Measurements from ENCODE around the gene ETV5.
A peak's percentile ranks its signal among the peaks of the same experiment; 100 is the strongest.

The ETV5 gene

DNA sequence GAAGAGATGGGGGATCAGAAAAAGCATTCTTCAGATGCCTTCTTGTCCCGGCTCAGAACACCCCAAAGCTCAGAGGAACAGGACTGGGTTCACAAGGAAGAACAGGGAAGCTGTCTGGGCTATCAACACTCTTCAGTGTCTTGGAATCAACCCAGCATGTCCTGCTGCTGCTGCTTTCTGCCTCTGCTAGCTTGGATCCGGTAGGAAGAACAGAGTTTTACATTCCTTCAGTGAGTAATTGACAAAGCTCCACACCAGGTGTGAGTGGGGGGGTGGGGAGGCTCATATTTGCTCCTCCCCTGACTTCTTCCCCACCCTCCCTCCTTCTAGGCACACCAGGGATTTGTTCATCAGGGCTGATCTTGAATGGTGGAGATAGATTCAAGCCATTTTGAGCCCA lies 13.1 kb upstream of the ETV5 start:
- no peak for DNase-seq

DNA sequence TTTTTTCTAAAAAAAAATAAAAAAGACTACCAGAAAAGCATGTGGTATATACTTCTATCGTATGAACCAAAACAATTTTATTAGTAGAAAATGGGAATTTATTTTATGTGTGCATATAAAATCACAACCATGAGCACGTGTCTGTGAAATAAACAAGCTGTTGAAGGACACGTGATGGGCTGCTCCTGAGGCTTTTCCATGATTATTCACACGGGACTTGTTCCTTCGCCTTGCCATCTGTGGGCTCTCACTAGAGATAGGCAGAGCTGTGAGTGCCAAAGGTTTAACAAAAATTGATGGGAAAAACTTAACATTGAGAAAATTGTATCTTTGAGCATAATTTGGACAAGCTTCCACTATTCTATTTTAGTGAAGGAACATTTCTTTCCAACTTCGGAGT lies 12.4 kb upstream of the ETV5 start:
- no peak for DNase-seq

DNA sequence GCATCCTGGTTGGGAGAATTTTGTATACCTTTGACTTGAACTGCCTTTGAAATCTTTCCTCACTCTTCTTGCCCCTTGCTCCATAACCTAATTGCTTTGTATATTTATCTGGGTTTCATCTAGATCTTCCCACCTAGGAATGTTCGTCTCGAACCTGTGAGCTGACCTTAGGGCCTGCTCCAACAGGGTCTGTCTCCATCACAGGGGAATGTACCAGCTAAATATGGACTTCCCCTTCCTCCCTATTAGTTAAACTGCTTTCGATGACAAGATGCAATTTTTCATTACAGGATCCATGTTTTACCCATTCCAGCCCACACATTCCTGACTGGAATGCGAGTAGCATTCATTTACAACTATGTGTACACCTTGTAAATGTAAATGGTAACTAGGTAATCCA lies 10.6 kb upstream of the ETV5 start:
- no peak for DNase-seq

DNA sequence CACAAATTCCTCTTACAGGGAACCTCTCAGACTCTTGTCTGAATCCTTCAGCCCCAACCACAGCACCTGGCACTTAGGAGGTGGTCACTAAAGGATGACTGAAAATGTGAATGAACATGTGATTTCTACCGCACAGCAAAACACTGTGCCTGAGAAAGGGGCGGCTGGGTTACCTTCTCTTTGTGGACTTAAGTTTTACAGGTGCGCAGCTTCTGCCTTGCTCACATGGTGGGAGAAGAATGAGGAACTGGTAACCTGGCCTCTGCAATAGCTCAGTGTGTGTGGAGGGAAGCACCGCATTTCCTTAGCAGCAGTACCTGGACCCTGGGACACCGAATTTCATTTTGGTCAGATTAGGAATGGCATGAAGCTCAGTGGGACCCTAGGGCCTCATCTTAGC lies 9.8 kb upstream of the ETV5 start:
- no peak for DNase-seq

DNA sequence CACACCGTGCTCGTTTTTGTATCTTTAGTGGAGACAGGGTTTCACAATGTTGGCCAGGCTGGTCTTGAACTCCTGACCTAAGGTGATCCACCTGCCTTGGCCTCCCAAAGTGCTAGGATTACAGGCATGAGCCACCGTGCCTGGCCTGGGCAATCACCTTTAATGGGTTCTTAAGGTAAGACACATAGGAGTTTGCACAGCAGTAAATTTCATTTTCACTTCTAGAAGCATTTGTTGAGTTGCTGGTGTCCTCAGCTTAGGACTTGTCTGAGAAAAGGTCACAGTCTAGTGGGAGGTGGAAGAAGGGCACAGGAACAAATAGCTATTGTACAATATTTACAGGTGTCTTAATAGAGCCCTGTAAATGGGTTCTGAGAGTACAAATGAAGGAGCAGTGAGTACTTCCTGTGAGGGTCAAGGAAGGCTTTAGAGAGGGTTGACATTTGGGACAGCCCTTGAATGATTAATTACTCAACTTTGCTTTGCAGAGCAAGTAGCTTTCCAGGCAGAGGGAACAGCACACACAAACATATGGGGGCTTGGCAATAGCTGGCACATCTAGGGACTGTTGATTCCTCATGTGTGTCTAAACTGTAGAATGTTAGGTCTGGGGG lies 8.7 kb upstream of the ETV5 start:
- DNase-seq = no peak

DNA sequence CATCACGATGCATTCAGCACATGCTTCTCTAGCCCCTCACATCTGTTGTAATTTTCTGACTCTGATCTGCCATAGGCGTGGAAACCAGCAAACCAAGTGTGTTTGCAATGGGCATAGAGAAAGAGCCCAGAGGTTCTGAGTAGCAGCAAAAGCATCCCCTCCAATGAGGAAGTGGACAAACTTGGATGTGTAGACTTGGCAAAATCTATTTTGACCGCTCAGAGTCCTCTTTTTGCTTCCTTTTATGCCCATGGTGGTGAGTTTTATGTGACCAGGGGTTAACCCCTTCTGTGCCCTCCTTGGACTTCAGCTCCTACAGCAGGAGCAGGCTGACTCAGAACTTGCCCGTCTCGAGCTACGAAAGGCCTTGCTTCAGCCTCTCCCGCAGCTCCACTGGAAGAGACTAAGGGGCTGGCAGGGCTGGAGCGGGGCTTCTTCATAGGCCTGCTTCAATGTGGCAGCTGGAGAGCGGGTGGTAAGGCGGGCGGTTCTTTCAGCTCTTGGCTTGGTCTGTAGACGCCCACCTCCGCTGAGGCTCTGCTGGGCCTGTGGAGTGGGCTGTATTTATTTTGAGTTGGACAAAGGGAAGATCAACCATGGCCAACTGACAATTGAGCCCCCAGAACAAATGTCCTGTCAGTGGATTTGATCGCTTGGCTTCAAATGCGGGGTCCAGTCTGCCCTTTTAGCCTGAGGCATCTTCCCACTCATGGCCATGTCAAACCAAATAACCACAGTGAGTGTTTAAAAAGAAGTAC lies 6.5 kb upstream of the ETV5 start:
- no peak for DNase-seq

DNA sequence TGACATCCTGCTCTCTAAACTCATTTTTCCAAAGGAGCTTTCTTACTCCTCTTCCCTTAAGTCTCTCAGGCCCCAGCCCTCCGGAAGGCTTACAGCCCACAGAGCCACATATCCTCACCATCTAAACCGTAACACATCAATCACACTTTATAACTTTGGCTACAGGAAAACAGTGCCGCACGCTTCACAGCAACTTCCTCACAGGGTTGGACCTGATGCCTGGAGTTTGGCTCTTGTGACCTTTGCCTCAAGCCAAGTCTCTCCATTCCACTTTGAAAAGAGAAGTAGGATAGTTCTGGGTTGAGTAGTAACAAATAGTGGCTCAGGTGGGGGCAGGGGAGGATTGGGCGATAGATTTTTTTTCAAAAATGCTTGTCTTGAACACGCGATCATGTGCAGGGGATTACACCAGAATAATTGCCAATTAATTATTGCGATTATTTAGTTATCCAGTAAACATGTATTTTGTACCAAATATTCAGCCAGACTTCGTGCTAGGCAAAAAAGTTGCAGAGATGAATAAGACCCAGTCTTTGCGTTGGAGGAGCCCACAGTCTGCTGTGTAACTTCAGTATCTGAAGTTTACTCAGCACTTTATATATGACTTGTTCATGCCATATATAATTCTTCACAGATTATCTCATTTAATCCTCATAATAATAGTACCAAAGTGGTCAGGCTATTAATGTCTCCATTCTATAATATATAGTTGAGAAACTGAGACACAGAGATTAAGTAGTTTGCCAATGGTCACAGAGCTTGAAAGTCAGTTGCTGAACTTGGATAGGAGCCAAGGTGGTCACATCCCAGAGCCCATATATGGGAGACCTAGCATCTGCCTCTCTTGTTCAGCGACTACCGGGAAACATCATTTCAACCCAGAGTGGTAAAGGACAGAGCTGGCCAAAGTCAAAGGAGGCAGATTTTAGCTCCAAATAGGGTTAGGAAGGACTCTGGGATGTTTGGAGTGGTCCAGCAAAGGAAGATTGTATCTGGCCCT lies 2.4 kb upstream of the ETV5 start:
- DNase-seq = no peak

DNA sequence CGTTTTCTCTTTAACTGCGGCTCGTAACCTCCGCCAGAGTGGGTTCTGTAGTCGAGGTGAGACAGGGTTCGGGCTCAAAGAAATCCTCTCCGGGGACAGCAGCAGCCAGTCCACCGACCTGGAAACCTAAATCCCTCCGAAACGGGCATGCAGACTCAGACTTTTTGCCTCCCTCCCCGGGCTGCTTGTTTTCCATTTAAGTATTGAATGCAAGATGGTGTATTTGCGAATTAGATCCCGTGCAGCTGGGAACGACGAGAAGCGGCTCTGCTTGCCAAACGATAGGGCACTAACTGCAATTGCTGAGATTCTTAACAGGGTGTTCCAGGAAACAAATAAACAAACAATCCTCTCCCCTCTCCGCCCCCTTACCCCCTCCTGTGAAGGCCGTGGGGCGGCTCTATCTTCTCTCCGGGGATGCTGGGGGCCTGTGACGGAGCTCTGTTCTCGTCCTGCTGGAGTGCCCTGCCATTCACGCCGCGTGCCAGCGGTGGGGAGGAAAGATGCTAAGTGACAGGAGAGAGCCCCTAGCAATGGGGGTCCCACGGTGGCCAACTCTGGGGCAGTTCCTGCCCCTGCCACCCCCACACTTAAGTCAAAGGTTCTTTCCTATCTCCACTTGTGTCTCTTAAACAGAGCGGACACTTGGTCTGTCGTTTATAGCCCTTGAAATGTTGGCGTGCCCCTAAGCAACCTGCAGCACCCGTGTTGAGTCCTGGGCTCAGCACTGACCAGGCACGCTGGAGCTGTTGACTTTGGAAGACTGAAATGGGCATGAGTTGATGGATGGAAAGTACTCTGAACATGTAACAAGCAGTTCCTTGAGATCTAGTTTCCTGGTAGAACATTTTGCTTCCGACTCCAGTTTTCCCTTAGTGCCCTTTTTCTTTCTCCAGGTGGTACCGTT lies 1.3 kb upstream of the ETV5 start:
- DNase-seq = no peak

DNA sequence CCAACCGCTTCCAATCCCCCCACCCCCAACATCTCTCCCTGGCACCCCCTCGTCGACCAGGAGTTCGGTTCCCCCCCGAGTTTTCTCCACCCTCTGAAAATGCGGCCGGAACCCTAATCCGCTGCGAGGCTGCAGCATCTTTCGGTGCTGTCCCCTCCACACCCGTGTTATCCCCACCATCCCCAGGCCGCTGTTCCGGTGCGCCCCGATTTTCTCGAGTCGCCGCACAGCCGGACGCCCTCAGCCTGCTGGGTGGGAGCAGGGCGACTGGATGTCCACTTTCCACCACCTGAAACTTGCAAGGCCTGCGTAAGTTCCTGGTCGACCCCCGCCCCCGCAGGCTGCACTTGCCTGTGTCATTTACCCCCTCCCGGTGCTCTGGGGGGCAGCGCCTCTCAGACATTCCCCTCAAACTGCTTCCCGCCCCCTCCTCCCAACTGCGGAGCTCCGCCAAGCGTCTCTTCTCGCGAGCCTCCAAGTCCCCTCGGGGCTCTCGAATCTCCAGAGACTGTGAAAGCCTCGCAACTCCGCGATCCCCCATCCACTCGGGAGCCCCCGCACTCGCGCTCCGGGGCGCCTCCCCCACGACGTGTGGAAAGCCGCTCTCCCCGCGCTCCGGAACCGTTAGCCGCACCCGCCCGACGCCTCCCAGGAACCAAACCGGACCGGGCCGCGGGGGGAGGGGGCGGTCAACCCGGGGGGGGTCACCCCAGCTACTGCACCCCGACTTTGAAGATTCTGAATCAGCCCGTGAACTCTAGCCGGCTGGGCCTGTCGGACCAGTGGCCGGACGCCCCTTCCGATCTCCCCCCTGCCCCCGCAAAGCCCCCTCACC lies 566 bp downstream of the ETV5 start:
- DNase-seq = peak; percentile 41

DNA sequence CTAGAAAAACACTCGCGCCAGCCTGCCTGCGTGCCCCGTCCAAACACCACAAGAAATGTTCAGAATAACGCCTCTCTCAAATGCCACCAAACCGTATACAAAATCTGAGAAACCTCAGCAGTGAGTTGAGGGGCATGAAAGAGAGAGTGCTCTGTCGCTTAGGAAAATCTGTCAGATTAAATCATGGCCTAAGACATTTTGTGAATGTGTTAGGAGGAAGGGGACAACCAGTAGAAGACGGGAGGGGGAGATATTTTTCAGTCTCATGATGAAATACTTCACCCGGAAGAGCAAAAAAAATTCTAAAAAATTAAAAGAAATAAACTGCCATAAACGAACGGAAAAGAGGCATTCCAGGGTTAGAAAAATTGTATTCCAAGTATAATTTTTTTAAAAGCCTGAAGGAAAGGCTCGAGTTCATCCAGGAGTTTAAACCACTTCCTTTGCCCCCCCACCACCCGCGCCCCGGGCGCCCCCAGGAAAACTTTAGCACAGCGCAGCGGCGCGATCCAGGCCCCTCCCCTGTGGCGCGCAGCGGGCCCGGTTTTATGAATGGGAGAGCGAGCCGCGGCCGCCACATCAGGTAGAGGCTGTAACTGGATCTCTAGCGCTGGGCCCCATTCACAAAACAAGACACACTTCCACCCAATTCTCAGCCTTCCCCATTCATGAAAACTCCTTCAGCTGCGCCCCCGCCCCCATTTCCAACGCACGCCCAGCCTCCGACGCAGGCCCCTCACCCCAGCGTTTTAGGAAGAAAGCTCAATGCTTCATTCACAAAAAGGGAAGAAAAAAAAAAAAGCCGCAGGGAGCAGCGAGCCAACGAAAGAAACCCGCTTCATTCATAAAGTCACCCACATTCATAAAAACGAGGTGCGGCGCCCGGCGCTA lies 1.4 kb downstream of the ETV5 start:
- DNase-seq = no peak

DNA sequence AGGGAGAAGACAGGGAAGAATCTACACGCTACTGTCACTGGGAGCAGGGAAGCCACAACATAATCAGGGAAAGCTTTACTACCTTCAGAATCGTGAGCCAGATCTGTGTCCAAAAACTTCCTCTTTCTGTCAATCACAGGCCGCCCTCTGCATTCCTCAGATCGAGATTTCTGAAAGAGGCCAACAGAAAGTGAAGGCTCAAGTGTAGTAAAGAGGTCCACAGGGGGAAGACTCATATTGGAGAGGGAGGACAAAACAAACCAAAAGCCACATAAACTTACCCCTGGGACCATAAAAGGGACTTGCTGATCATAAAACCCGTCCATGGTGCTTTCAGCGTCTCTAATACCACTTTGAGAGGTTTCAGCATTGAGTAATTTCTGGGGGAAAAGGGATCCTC lies 3.3 kb downstream of the ETV5 start:
- DNase-seq = no peak

DNA sequence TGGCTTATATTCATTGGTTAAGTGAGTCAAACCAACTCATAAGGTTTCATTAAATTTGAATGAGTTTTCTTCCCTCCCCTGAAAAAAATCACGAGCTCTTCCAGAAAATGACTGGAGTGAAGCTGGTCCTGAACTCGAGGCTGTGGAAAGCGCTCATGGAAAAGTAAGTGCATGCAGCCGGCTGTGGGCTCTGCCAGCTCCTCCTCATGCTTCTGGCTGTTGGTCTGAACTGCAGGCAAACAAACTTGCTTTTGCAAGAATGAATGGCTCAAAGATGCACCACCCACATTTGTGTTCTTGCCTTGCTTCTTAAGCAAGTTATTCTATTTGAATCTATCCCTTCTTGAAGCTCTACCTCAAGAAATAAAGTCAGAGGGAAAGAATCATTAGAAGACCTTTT lies 6.2 kb downstream of the ETV5 start:
- DNase-seq = no peak

DNA sequence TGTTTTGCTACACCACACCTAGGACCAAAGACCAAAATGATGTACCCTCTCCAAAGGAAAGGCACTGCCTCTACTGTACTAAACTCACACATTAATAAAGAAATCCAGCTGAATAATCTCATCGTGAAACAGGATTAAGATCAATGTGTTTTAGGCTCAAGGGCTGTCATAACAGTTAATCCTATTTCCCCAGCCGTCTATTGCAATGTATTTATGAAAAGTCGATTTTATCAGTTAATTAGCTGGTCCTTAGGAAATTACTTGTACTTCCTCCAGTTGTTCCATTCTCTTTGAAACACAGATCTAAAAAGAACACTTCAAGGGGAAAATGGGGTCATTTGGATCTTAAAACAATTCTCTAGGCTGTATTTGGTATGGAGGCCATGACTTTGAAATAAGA lies 8.5 kb downstream of the ETV5 start:
- no peak for DNase-seq

DNA sequence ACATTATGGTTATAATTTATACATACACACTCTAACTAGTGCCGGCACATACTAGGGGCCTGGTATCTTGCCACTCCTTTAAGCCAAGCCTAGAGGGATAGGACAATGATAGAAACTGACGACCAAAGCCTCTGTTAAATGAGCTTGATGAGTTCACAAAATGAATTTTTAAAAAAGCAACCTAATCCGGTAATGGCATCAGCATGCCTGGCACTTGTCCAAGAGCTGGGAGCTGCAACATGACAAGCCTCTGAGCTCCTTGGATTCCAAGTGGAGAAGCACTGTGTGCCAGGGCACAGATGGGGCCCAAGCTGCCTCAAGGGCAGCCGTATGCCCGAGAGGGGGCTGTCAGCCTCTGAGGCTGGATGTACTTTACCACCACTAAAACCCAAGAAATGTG lies 9.7 kb downstream of the ETV5 start:
- no peak for DNase-seq

DNA sequence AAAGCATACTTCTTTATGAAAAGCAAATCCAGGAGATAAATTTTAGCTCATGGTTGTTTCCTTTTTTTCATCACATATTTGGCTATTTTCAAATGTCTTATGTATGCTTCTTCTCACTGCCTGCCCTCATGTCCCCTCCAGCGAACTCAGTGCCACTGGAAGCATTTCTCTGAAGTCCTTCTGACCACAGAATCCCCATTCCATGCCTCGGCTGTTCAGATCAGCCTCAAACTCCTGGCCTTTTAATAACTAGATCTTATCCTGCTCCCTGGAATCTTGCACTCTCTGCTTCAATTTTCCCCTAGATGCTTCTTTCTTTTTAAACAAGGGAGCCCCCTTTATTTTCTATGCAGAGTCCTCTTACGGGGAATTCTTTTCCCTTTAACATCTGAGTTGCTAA lies 10.1 kb downstream of the ETV5 start:
- no peak for DNase-seq

DNA sequence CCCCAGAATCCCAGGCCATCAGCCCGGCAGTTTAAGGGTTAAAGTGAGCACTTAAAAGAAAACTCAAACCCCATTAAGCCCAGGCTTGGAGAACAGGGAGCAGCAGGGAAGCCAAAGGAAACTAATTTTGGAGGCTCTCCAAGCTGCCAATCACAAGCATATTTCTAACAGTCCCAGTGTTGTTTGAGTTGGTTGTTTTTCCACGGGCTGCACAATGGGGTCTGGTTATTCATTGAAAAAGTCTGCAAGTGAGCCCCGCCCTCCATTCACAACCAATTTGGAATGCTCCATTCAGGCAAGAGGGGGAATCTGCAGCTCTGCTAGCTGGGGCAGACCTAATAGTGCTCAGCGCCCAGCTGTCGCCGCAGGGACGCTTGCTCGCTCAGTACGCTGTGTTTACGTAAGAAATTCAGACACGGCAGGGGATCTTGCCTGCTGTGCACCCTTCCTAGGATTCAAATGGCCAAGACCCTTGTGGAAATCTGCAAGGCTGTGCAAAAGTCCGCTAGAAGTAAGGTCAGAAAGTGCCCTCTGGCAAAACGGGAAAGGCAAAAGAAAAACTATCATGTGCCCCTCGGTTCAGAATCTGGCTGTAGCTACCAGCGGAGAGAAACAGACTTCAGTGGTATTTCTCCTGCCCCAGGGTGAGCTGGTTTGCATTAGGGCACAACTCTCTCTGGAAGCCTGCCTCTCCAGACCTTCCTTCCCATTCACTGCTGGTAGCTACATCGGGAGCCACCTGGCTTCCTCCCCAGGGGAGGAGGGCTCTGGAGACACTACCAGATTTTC lies 11.0 kb downstream of the ETV5 start:
- no peak for DNase-seq

DNA sequence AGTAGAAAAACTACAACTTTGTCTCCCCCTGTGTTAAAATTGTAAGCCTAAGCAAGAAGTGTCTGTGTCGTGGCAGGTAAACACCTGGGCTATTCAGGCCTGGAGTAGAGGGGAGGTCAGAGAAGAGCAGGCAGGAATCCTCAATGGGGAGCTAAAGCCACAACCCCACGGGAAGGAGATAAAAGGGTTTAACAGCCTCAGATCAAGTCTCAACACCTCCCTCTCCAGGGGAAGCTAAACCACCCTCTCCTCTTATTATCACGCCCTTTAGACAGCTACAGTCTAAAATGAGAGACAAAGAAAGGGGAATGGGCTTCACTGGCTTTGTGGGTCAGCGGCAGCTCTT lies 11.6 kb downstream of the ETV5 start:
- no peak for DNase-seq

DNA sequence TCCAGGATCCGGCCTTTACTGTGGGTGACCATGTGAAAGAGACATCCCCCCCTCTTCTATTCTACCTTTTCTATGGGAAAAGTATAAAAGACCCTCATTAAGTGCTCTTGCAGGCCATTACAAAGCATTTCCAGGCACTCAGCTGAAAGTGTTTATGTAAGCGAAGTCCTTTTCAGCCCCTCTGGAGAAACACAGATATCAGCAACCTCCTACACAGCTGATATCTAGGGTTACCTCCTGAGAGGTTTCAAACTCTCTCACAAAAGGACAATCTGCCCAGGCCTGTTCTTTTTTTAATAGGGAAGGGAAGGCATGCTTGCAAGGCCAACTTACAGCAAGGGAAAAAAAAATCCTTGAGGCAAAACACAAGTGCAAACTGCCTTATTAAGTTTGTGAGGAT lies 12.6 kb downstream of the ETV5 start:
- no peak for DNase-seq

DNA sequence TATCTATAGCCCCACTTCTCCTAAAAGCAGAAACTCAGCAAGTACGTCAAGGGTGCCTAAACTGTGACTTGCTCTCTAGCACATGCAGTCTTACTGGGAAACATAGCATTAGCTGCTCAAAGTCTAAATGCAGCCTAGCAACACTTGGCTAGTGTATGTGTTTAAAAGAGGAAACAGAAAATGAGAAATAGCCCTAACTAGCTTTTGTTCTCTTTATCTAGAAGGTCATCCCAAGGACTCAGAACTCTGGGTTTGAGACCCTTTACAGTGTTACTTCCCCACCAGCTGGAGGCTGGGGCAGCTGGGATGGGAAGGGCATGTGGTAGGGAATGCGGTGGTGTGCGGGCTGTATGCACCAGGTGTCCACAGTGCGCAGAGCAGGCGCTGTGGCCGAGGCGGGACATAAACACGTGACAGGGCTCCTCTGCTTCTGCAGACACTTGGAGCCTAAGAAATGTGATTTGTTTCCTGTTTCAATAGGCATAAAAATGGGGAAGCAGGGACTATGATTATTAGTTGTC lies 13.3 kb downstream of the ETV5 start:
- no peak for DNase-seq

Data from GOT3 (cell line).